Esophagus muscularis mucosa (tissue), 4 donors: Measurements from ENCODE around the gene CFAP161. TPM values are rescaled to one million over a fixed set of nuclear protein-coding genes. Genes with fewer than 3 reads are reported as not detected.

Experiments used
- DNase-seq: peaks from one replicate; pipeline ENCODE4 v3.0.0-alpha.2; 2017; ENCODE audit errors: extremely low spot score
- H3K27ac ChIP-seq, 4 donors: fragments of 200-600 bp; sonication (generic); replicated peaks in 1 of 4; 1 replicate in 3 of 4; 2 replicates in 1 of 4; pipeline ENCODE4 v1.5.1; 2016 to 2019; ENCODE audit warnings: mild to moderate bottlenecking in 1 of 4
- H3K27me3 ChIP-seq, 4 donors: fragments of 200-600 bp; sonication (generic); one replicate each; pipeline versions ENCODE4 v1.5.1 to v1.6.0; 2016 to 2019
- H3K36me3 ChIP-seq, 4 donors: fragments of 200-600 bp; sonication (generic); one replicate each; pipeline ENCODE4 v1.5.1; 2016 to 2019
- H3K4me1 ChIP-seq, 4 donors: fragments of 200-600 bp; sonication (generic); one replicate each; pipeline ENCODE4 v1.5.1; 2016 to 2019
- H3K4me3 ChIP-seq, 4 donors: fragments of 200-600 bp; sonication (generic); 1 replicate in 2 of 4; 2 replicates in 2 of 4; pipeline ENCODE4 v1.5.1; 2016 to 2019; ENCODE audit warnings: mild to moderate bottlenecking in 4 of 4, moderate library complexity in 1 of 4
- H3K9me3 ChIP-seq, 4 donors: fragments of 200-600 bp; sonication (generic); 1 replicate in 3 of 4; 2 replicates in 1 of 4; pipeline ENCODE4 v1.5.1; 2016 to 2019
- CTCF ChIP-seq, 3 experiments: fragments of 200-600 bp in 2 of 3; fragments of 450-650 bp in 1 of 3; sonication (generic) in 2 of 3; IDR thresholded peaks; one replicate each; pipeline ENCODE4 v1.5.1; 2017 to 2019; ENCODE audit warnings: antibody characterized with exemption in 3 of 3, mild to moderate bottlenecking in 2 of 3, moderate library complexity in 1 of 3
- EP300 ChIP-seq: sonication (generic); formaldehyde crosslinking; IDR thresholded peaks from one replicate; pipeline ENCODE4 v1.6.1; 2017; ENCODE audit warnings: antibody characterized with exemption
- POLR2A ChIP-seq: fragments of 450-650 bp; IDR thresholded peaks from one replicate; pipeline ENCODE4 v1.6.1; 2017; ENCODE audit warnings: antibody characterized with exemption, moderate library complexity, mild to moderate bottlenecking, low read depth
- POLR2AphosphoS5 ChIP-seq, 2 donors: sonication (generic); formaldehyde crosslinking; IDR thresholded peaks; one replicate each; pipeline ENCODE4 v1.6.1; 2017; ENCODE audit warnings: antibody characterized with exemption in 2 of 2
- WGBS: methylation state at CpG from one replicate; pipeline ENCODE4 v1.1.5; 2018; 5-methylcytosine and 5-hydroxymethylcytosine counted together
- intact Hi-C: fragments of 100-400 bp; cut with DNase I; formaldehyde crosslinking; loops from one replicate; pipeline ENCODE4 v1.15.1; 2023
- total RNA-seq, 4 donors: library from RNA; depleted of rRNA; stranded (reverse); fragments of >200 nt; gene quantifications; one replicate each; pipeline versions ENCODE4 v1.1.0 to v1.2.1, GENCODE V29; 2016

CFAP161 gene
- total RNA-seq, 4 donors from 2014 or later, result 0.66 to 0.71 TPM; not detected in 2

GRCh38 chr15:81171286-81171685 is 37.2 kb downstream of the CFAP161 start:
- TF ChIP-seq CTCF (IDR thresholded peaks at IDR 0.05) (no peak), POLR2AphosphoS5 (IDR thresholded peaks at IDR 0.05) (no peak), POLR2A (no peak), EP300 (no peak)
- intact Hi-C loops, result no loop called here
- Histone ChIP-seq H3K36me3 (no peaks in the 10 kb centered on the region), H3K4me1 (peaks cover 7 to 25% (median 12%) of the 10 kb centered on the region in 4 donors), H3K27ac (no peak overlapping the region), H3K4me3 (no peak overlapping the region), H3K27me3 (no peaks in the 10 kb centered on the region), H3K9me3 (no peaks in the 10 kb centered on the region)
- DNase-seq, result no peak

DNA sequence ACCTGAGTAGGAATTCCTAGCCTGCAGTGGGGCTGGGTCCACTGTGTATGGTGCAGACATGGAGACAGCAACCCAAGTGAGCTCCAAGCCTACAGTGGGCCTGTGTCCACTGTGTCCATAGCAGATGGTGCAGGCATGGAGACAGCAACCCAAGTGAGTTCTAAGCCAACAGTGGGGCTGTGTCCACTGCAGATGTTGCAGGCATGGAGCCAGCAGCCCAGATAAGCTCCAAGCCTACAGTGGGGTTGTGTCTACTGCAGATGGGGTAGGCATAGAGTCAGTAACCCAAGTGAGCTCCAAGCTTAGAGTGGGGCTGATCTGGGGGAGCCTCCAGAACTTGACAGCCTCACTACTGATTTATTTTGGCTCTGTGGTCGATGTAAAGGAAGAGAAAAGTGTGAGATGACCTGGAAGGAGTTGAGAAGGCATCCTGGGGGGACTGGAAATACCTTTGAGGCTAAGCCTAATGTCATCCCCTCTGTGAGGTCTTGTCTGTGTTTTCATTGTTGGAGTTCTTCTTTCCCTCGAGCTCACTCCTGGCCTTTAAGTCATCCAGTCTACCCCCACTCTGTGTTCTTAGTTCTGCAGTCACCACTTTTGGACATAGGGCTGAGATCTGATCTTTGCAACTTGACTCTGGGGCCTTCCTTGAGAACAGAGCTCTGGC is 40.2 kb downstream of the CFAP161 start:
- H3K27me3 ChIP-seq, result peaks cover 0 to 2% (median 0%) of the 10 kb centered on the region in 4 donors
- intact Hi-C loops, result no loop called here
- no peak overlapping the region for H3K4me3 ChIP-seq
- DNase-seq, result no peak
- H3K27ac ChIP-seq, result no peak overlapping the region
- WGBS, result 55% methylated on average over 2 of the region's 2 CpGs
- peaks cover 4 to 19% (median 11%) of the 10 kb centered on the region in 4 donors for H3K4me1 ChIP-seq
- no peaks in the 10 kb centered on the region for H3K36me3 ChIP-seq
- TF ChIP-seq EP300, result no peak
- no peak for TF ChIP-seq POLR2AphosphoS5 (IDR thresholded peaks at IDR 0.05)
- no peak for TF ChIP-seq CTCF (IDR thresholded peaks at IDR 0.05)
- TF ChIP-seq POLR2A, result no peak
- H3K9me3 ChIP-seq, result no peaks in the 10 kb centered on the region

- intact Hi-C loops, result no loop called here
- Histone ChIP-seq H3K36me3 (no peaks in the 10 kb centered on the region), H3K4me1 (peaks cover 4 to 19% (median 11%) of the 10 kb centered on the region in 4 donors), H3K27me3 (peaks cover 0 to 8% (median 0%) of the 10 kb centered on the region in 4 donors), H3K4me3 (no peak overlapping the region), H3K9me3 (no peaks in the 10 kb centered on the region), H3K27ac (no peak overlapping the region)
- DNase-seq, result no peak
- TF ChIP-seq EP300 (no peak), POLR2A (no peak), CTCF (IDR thresholded peaks at IDR 0.05) (no peak), POLR2AphosphoS5 (IDR thresholded peaks at IDR 0.05) (no peak)
- WGBS, result 76% methylated on average over 1 of the region's 1 CpG
Measured at GRCh38 chr15:81174792-81175327, 40.8 kb downstream of the CFAP161 start.

DNA sequence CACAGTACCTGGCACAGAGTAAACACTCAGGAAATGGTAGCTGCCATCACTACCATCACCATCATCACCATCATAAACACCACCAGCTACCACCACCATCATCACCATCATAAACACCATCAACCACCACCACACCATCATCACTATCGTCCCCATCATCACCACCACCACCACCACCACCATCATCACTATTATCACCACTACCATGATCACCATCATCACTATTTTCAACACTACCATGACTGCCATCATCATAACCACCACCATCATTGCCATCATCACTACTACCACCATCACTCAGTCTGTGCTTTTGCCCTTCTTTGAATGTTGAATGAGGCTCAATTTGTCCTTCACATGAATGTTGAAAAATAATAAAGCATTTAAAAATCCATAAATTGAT is 41.4 kb downstream of the CFAP161 start:
- TF ChIP-seq EP300 (no peak), POLR2A (no peak), POLR2AphosphoS5 (IDR thresholded peaks at IDR 0.05) (no peak), CTCF (IDR thresholded peaks at IDR 0.05) (no peak)
- H3K4me3 ChIP-seq, result no peak overlapping the region
- H3K36me3 ChIP-seq, result no peaks in the 10 kb centered on the region
- peaks cover 0 to 11% (median 0%) of the 10 kb centered on the region in 4 donors for H3K27me3 ChIP-seq
- WGBS, result 90% methylated on average over 1 of the region's 1 CpG
- no peaks in the 10 kb centered on the region for H3K9me3 ChIP-seq
- H3K4me1 ChIP-seq, result peaks cover 4 to 19% (median 11%) of the 10 kb centered on the region in 4 donors
- intact Hi-C loops, result no loop called here
- no peak overlapping the region for H3K27ac ChIP-seq
- DNase-seq, result no peak
